RWPE2 (cell line): Measurements from ENCODE around the gene FNIP2.

Experiments used
- ATAC-seq: fragments of 200-7000 bp; cut with Tn5 transposase; 3 replicates; pipeline ENCODE4 v1.9.1; 2021; ENCODE audit warnings: low read depth
- DNase-seq: peaks from one replicate; pipeline ENCODE4 v3.0.0-alpha.2; 2020; ENCODE audit warnings: low spot score
- H3K27ac ChIP-seq: fragments of 450-650 bp; 2 replicates; pipeline ENCODE4 v1.5.1; 2017; ENCODE audit warnings: mild to moderate bottlenecking; ENCODE audit not compliant: poor library complexity, severe bottlenecking
- H3K27me3 ChIP-seq: fragments of 250-450 bp; sonication (Bioruptor Pico); 2 replicates; pipeline ENCODE4 v1.5.1; 2021; ENCODE audit warnings: mild to moderate bottlenecking, moderate library complexity; ENCODE audit not compliant: insufficient read depth, poor library complexity, severe bottlenecking
- H3K36me3 ChIP-seq: fragments of 250-450 bp; sonication (Bioruptor Pico); 2 replicates; pipeline ENCODE4 v1.5.1; 2020; ENCODE audit warnings: low read depth, mild to moderate bottlenecking, moderate library complexity
- H3K4me1 ChIP-seq: fragments of 250-450 bp; sonication (Bioruptor Pico); 2 replicates; pipeline ENCODE4 v1.5.1; 2021; ENCODE audit warnings: mild to moderate bottlenecking, moderate library complexity; ENCODE audit not compliant: insufficient read depth, poor library complexity, severe bottlenecking
- H3K4me3 ChIP-seq: fragments of 250-450 bp; sonication (Bioruptor Pico); 2 replicates; pipeline ENCODE4 v1.5.1; 2021; ENCODE audit warnings: mild to moderate bottlenecking, moderate library complexity; ENCODE audit not compliant: severe bottlenecking
- H3K9me3 ChIP-seq: fragments of 250-450 bp; sonication (Bioruptor Pico); 2 replicates; pipeline ENCODE4 v1.5.1; 2021; ENCODE audit warnings: mild to moderate bottlenecking, moderate library complexity; ENCODE audit not compliant: severe bottlenecking
- TF ChIP-seq, protein P1 (sequence below): fragments of 450-650 bp; IDR thresholded peaks from one replicate; pipeline ENCODE4 v1.5.1; 2017; ENCODE audit warnings: mild to moderate bottlenecking, moderate library complexity; ENCODE audit not compliant: poor library complexity, severe bottlenecking

FNIP2 gene

DNA sequence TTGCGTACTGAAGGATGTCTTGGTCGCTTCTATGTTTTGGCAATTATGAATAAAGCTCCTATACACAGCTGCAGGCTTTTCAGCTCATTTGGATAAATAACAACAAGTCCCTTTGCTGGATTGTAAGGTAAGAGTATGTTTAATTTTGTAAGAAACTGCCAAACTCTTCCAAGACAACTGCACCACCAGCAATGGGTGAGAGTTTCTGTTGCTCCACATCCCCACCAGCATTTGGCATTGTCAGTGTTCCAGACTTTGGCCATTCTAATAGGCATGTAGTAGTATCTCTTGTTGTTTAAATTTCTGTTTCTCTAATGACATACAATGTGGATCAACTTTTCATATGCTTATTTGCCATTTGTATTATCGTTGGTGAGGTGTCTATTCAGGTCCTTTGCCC lies 44.3 kb downstream of the FNIP2 start:
- Histone ChIP-seq H3K4me1 (peaks cover 23% of the 10 kb centered on the region), H3K4me3 (no peak overlapping the region)
- ATAC-seq, result no peak

GRCh38 chr4:158814207-158814606 lies 45.4 kb downstream of the FNIP2 start:
- Histone ChIP-seq H3K36me3 (no peaks in the 10 kb centered on the region), H3K27me3 (no peaks in the 10 kb centered on the region), H3K27ac (no peak overlapping the region), H3K9me3 (no peaks in the 10 kb centered on the region), H3K4me1 (peaks cover 23% of the 10 kb centered on the region), H3K4me3 (no peak overlapping the region)
- TF ChIP-seq, protein P1, sequence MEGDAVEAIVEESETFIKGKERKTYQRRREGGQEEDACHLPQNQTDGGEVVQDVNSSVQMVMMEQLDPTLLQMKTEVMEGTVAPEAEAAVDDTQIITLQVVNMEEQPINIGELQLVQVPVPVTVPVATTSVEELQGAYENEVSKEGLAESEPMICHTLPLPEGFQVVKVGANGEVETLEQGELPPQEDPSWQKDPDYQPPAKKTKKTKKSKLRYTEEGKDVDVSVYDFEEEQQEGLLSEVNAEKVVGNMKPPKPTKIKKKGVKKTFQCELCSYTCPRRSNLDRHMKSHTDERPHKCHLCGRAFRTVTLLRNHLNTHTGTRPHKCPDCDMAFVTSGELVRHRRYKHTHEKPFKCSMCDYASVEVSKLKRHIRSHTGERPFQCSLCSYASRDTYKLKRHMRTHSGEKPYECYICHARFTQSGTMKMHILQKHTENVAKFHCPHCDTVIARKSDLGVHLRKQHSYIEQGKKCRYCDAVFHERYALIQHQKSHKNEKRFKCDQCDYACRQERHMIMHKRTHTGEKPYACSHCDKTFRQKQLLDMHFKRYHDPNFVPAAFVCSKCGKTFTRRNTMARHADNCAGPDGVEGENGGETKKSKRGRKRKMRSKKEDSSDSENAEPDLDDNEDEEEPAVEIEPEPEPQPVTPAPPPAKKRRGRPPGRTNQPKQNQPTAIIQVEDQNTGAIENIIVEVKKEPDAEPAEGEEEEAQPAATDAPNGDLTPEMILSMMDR, result no peak
- no peak for DNase-seq
- ATAC-seq, result no peak

More for the DNA sequence above, 44.3 kb downstream of the FNIP2 start:
- no peaks in the 10 kb centered on the region for H3K9me3 ChIP-seq
- DNase-seq, result no peak
- TF ChIP-seq, protein P1, result no peak
- H3K36me3 ChIP-seq, result no peaks in the 10 kb centered on the region
- no peak overlapping the region for H3K27ac ChIP-seq
- H3K27me3 ChIP-seq, result no peaks in the 10 kb centered on the region

GRCh38 chr4:158814636-158815330 lies 46.0 kb downstream of the FNIP2 start:
- Histone ChIP-seq H3K27me3 (no peaks in the 10 kb centered on the region), H3K4me1 (peaks cover 19% of the 10 kb centered on the region), H3K9me3 (no peaks in the 10 kb centered on the region), H3K36me3 (no peaks in the 10 kb centered on the region), H3K27ac (no peak overlapping the region), H3K4me3 (no peak overlapping the region)
- DNase-seq, result no peak
- ATAC-seq, result no peak
- TF ChIP-seq, protein P1, result no peak

- DNase-seq (no peak), ATAC-seq (no peak)
- Histone ChIP-seq H3K36me3 (no peaks in the 10 kb centered on the region), H3K27ac (no peak overlapping the region), H3K4me3 (no peak overlapping the region), H3K27me3 (no peaks in the 10 kb centered on the region), H3K4me1 (peaks cover under 1% of the 10 kb centered on the region), H3K9me3 (no peaks in the 10 kb centered on the region)
- TF ChIP-seq, protein P1, result no peak
Measured at GRCh38 chr4:158816955-158817354, 48.1 kb downstream of the FNIP2 start.

- no peak overlapping the region for H3K4me3 ChIP-seq
- H3K27ac ChIP-seq, result no peak overlapping the region
- no peaks in the 10 kb centered on the region for H3K4me1 ChIP-seq
- ATAC-seq, result no peak
- no peaks in the 10 kb centered on the region for H3K27me3 ChIP-seq
- no peaks in the 10 kb centered on the region for H3K36me3 ChIP-seq
- no peak for DNase-seq
- TF ChIP-seq, protein P1, result no peak
- H3K9me3 ChIP-seq, result no peaks in the 10 kb centered on the region
Measured at GRCh38 chr4:158817562-158818296, 48.9 kb downstream of the FNIP2 start.
